Mesendoderm (in vitro differentiated cells): ENCODE data around the gene VWA8.
"Not testable (repeated sequence)": the region's sequence is repeated elsewhere in the genome, so short reads cannot be mapped to it uniquely, and the experiment has no call there.

Source experiments
- DNase-seq: peaks from one replicate; pipeline ENCODE4 v3.0.0; 2013
- H2AK5ac ChIP-seq: 2 replicates; pipeline ENCODE4 v1.6.1; 2013; ENCODE audit warnings: low read length, inconsistent platforms
- H2BK120ac ChIP-seq: 2 replicates; pipeline ENCODE4 v1.6.1; 2013; ENCODE audit warnings: low read depth, mild to moderate bottlenecking, low read length, moderate library complexity, mixed read lengths
- H2BK15ac ChIP-seq: replicated peaks from 2 replicates; pipeline ENCODE4 v1.6.1; 2013; ENCODE audit warnings: low read depth, mild to moderate bottlenecking, moderate library complexity
- H2BK5ac ChIP-seq: 2 replicates; pipeline ENCODE4 v1.6.1; 2013; ENCODE audit warnings: low read length, inconsistent platforms
- H3K18ac ChIP-seq: 2 replicates; pipeline ENCODE4 v1.6.1; 2013; ENCODE audit warnings: mild to moderate bottlenecking, low read length, mixed read lengths
- H3K23ac ChIP-seq: one replicate; pipeline ENCODE4 v1.6.1; 2013; ENCODE audit warnings: low read length
- H3K27ac ChIP-seq: 2 replicates; pipeline ENCODE4 v1.5.1; 2013; ENCODE audit warnings: low read depth, mild to moderate bottlenecking, inconsistent platforms, low read length, moderate library complexity
- H3K27me3 ChIP-seq: 2 replicates; pipeline ENCODE4 v1.6.1; 2013; ENCODE audit warnings: low read length, control low read depth, mild to moderate bottlenecking, inconsistent platforms; ENCODE audit not compliant: insufficient read depth, poor library complexity
- H3K36me3 ChIP-seq: 2 replicates; pipeline ENCODE4 v1.6.1; 2013; ENCODE audit warnings: low read length, inconsistent platforms; ENCODE audit not compliant: control insufficient read depth, insufficient read depth
- H3K4ac ChIP-seq: one replicate; pipeline ENCODE4 v1.6.1; 2013; ENCODE audit warnings: low read depth, mild to moderate bottlenecking, low read length, moderate library complexity
- H3K4me1 ChIP-seq: 2 replicates; pipeline ENCODE4 v1.6.1; 2013; ENCODE audit warnings: low read depth, low read length, inconsistent platforms; ENCODE audit not compliant: control insufficient read depth
- H3K4me2 ChIP-seq: 2 replicates; pipeline ENCODE4 v1.6.1; 2013; ENCODE audit warnings: low read length
- H3K4me3 ChIP-seq: 2 replicates; pipeline ENCODE4 v1.5.1; 2013; ENCODE audit warnings: mild to moderate bottlenecking, low read length
- H3K56ac ChIP-seq: one replicate; pipeline ENCODE4 v1.6.1; 2013; ENCODE audit warnings: low read length
- H3K79me1 ChIP-seq: 2 replicates; pipeline ENCODE4 v1.6.1; 2013; ENCODE audit warnings: low read length, inconsistent platforms
- H3K79me2 ChIP-seq: 2 replicates; pipeline ENCODE4 v1.6.1; 2013; ENCODE audit warnings: mild to moderate bottlenecking, low read length; ENCODE audit not compliant: control insufficient read depth, insufficient read depth
- H3K9ac ChIP-seq: 2 replicates; pipeline ENCODE4 v1.6.1; 2013; ENCODE audit warnings: low read length, inconsistent platforms
- H4K5ac ChIP-seq: one replicate; pipeline ENCODE4 v1.6.1; 2013; ENCODE audit warnings: low read length
- H4K8ac ChIP-seq: one replicate; pipeline ENCODE4 v1.6.1; 2013; ENCODE audit warnings: low read depth, mild to moderate bottlenecking, control low read depth, low read length, moderate library complexity
- whole genome bisulfite sequencing: extraction: QIAGEN DNeasy Blood & Tissue Kit; methylation state at CpG from one replicate; pipeline ENCODE4 v1.1.7; 2013; ENCODE audit warnings: low lambda C conversion rate, missing lambda C conversion rate; ENCODE audit not compliant: insufficient coverage; ENCODE audit errors: extremely low coverage; 5-methylcytosine and 5-hydroxymethylcytosine counted together

VWA8 gene

GRCh38 chr13:41746259-41746658, 214.7 kb downstream of the VWA8 start:
- no peak overlapping the region for H3K27ac ChIP-seq
- no peaks in the 10 kb centered on the region for H3K79me1 ChIP-seq
- H3K23ac ChIP-seq: no peak overlapping the region
- H3K4me3 ChIP-seq: no peak overlapping the region
- no peak overlapping the region for H2BK120ac ChIP-seq
- H4K8ac ChIP-seq: no peak overlapping the region
- H3K79me2 ChIP-seq: no peaks in the 10 kb centered on the region
- no peaks in the 10 kb centered on the region for H3K4me1 ChIP-seq
- DNase-seq: no peak
- H3K27me3 ChIP-seq: no peaks in the 10 kb centered on the region
- H2BK15ac ChIP-seq: no peak overlapping the region
- H3K4me2 ChIP-seq: no peak overlapping the region
- H4K5ac ChIP-seq: no peak overlapping the region
- H2BK5ac ChIP-seq: no peak overlapping the region
- H3K18ac ChIP-seq: no peak overlapping the region
- no peaks in the 10 kb centered on the region for H3K36me3 ChIP-seq
- no peak overlapping the region for H3K56ac ChIP-seq
- H2AK5ac ChIP-seq: no peak overlapping the region
- H3K4ac ChIP-seq: no peak overlapping the region
- H3K9ac ChIP-seq: no peak overlapping the region
- WGBS: no CpG with 5 or more reads among the region's 2 CpGs

- H3K27me3 ChIP-seq, H2BK120ac ChIP-seq, H2BK15ac ChIP-seq, H3K79me1 ChIP-seq, H3K36me3 ChIP-seq, H3K9ac ChIP-seq, H3K18ac ChIP-seq, H3K4me1 ChIP-seq, H3K56ac ChIP-seq, H2AK5ac ChIP-seq, DNase-seq, H3K79me2 ChIP-seq, H3K23ac ChIP-seq, H3K27ac ChIP-seq, H4K5ac ChIP-seq, H4K8ac ChIP-seq, H2BK5ac ChIP-seq, H3K4me3 ChIP-seq, H3K4ac ChIP-seq, H3K4me2 ChIP-seq: not testable (repeated sequence)
- WGBS: no CpG with 5 or more reads among the region's 3 CpGs
These were observed 215.4 kb downstream of the VWA8 start for GRCh38 chr13:41745496-41745895.

GRCh38 chr13:41742917-41743552, 217.9 kb downstream of the VWA8 start:
- Histone ChIP-seq H3K27ac (no peak overlapping the region), H3K36me3 (no peaks in the 10 kb centered on the region), H4K5ac (no peak overlapping the region), H3K56ac (no peak overlapping the region), H3K9ac (no peak overlapping the region), H3K4me1 (no peaks in the 10 kb centered on the region), H2AK5ac (no peak overlapping the region), H2BK120ac (no peak overlapping the region), H3K27me3 (no peaks in the 10 kb centered on the region), H3K79me2 (no peaks in the 10 kb centered on the region), H2BK15ac (no peak overlapping the region), H3K18ac (no peak overlapping the region), H3K4ac (no peak overlapping the region), H3K4me2 (no peak overlapping the region), H3K23ac (no peak overlapping the region), H3K4me3 (no peak overlapping the region), H2BK5ac (no peak overlapping the region), H4K8ac (no peak overlapping the region), H3K79me1 (no peaks in the 10 kb centered on the region)
- no CpG with 5 or more reads among the region's 4 CpGs for WGBS
- DNase-seq: no peak

GRCh38 chr13:41740479-41740878, 220.4 kb downstream of the VWA8 start:
- H3K23ac ChIP-seq: no peak overlapping the region
- peak; percentile 55 for DNase-seq
- H4K5ac ChIP-seq: no peak overlapping the region
- H2BK15ac ChIP-seq: no peak overlapping the region
- H3K4me3 ChIP-seq: no peak overlapping the region
- H3K79me2 ChIP-seq: no peaks in the 10 kb centered on the region
- H4K8ac ChIP-seq: no peak overlapping the region
- no peak overlapping the region for H2AK5ac ChIP-seq
- no peaks in the 10 kb centered on the region for H3K36me3 ChIP-seq
- no peak overlapping the region for H3K18ac ChIP-seq
- no peak overlapping the region for H3K4ac ChIP-seq
- no peak overlapping the region for H3K9ac ChIP-seq
- no peak overlapping the region for H3K27ac ChIP-seq
- H3K4me1 ChIP-seq: no peaks in the 10 kb centered on the region
- H3K27me3 ChIP-seq: no peaks in the 10 kb centered on the region
- no peaks in the 10 kb centered on the region for H3K79me1 ChIP-seq
- no peak overlapping the region for H2BK120ac ChIP-seq
- H3K4me2 ChIP-seq: no peak overlapping the region
- WGBS: no CpG with 5 or more reads among the region's 4 CpGs
- no peak overlapping the region for H2BK5ac ChIP-seq
- H3K56ac ChIP-seq: no peak overlapping the region

- no peak overlapping the region for H3K56ac ChIP-seq
- no peaks in the 10 kb centered on the region for H3K36me3 ChIP-seq
- H2AK5ac ChIP-seq: no peak overlapping the region
- H3K23ac ChIP-seq: no peak overlapping the region
- H4K5ac ChIP-seq: no peak overlapping the region
- H3K4me2 ChIP-seq: no peak overlapping the region
- no peak overlapping the region for H3K27ac ChIP-seq
- DNase-seq: no peak
- no peak overlapping the region for H3K9ac ChIP-seq
- no peaks in the 10 kb centered on the region for H3K79me1 ChIP-seq
- H2BK120ac ChIP-seq: no peak overlapping the region
- H2BK5ac ChIP-seq: no peak overlapping the region
- H3K79me2 ChIP-seq: no peaks in the 10 kb centered on the region
- no peaks in the 10 kb centered on the region for H3K27me3 ChIP-seq
- no peaks in the 10 kb centered on the region for H3K4me1 ChIP-seq
- no peak overlapping the region for H3K4me3 ChIP-seq
- H3K18ac ChIP-seq: no peak overlapping the region
- no peak overlapping the region for H2BK15ac ChIP-seq
- no CpG with 5 or more reads among the region's 4 CpGs for WGBS
- no peak overlapping the region for H3K4ac ChIP-seq
- H4K8ac ChIP-seq: no peak overlapping the region
These were observed 238.0 kb downstream of the VWA8 start for GRCh38 chr13:41722684-41723535.
